Common myeloid progenitor, CD34-positive (primary cell): Measurements from ENCODE around the gene ALCAM.

Experiments
- CTCF ChIA-PET: fragments of 350-600 bp; sonication (Branson Sonifier 250); formaldehyde crosslinking; loops from one replicate; lab custom pipeline; 2021; ENCODE audit warnings: antibody characterized with exemption; lab: Charles Lee
- POLR2A ChIA-PET: fragments of 350-600 bp; sonication (Branson Sonifier 250); formaldehyde crosslinking; loops from one replicate; lab custom pipeline; 2021; ENCODE audit warnings: antibody characterized with exemption; lab: Charles Lee
- DNase-seq, 3 donors: peaks; one replicate each; pipeline versions ENCODE4 v3.0.0 to v3.0.0-alpha.2; 2013
- H3K27ac ChIP-seq, 2 experiments: 1 replicate in 1 of 2; 2 replicates in 1 of 2; pipeline ENCODE4 v1.7.0; 2013; ENCODE audit warnings: inconsistent platforms in 2 of 2, low read length in 2 of 2, mild to moderate bottlenecking in 2 of 2, low read depth in 1 of 2, moderate library complexity in 1 of 2; ENCODE audit not compliant: severe bottlenecking in 2 of 2, insufficient read depth in 1 of 2, poor library complexity in 1 of 2
- H3K27me3 ChIP-seq, 5 experiments: replicated peaks in 2 of 5; 1 replicate in 3 of 5; 2 replicates in 2 of 5; pipeline versions ENCODE4 v1.6.1 to v1.7.0; 2013; ENCODE audit warnings: low read length in 4 of 5, mild to moderate bottlenecking in 2 of 5, moderate library complexity in 2 of 5, inconsistent platforms in 1 of 5; ENCODE audit not compliant: insufficient read depth in 5 of 5, control insufficient read depth in 4 of 5
- H3K36me3 ChIP-seq, 4 experiments: 1 replicate in 2 of 4; 2 replicates in 2 of 4; pipeline versions ENCODE4 v1.6.1 to v1.7.0; 2013; ENCODE audit warnings: low read length in 3 of 4, control low read depth in 1 of 4, mild to moderate bottlenecking in 1 of 4; ENCODE audit not compliant: control insufficient read depth in 4 of 4, insufficient read depth in 4 of 4
- H3K4me1 ChIP-seq, 4 experiments: 1 replicate in 3 of 4; 2 replicates in 1 of 4; pipeline versions ENCODE4 v1.6.1 to v1.7.1; 2013; ENCODE audit warnings: low read length in 3 of 4, mild to moderate bottlenecking in 3 of 4, control low read depth in 1 of 4, inconsistent platforms in 1 of 4, moderate library complexity in 1 of 4; ENCODE audit not compliant: control insufficient read depth in 4 of 4, insufficient read depth in 4 of 4; ENCODE audit errors: control extremely low read depth in 1 of 4
- H3K4me3 ChIP-seq, 7 experiments: 1 replicate in 4 of 7; 2 replicates in 3 of 7; pipeline versions ENCODE4 v1.5.1 to v1.7.0; 2013; ENCODE audit warnings: mild to moderate bottlenecking in 7 of 7, low read length in 6 of 7, moderate library complexity in 6 of 7, inconsistent platforms in 2 of 7, low read depth in 2 of 7, control low read depth in 1 of 7; ENCODE audit not compliant: insufficient read depth in 4 of 7, control insufficient read depth in 1 of 7; ENCODE audit errors: extremely low read depth in 1 of 7
- H3K9me3 ChIP-seq, 5 experiments: 1 replicate in 4 of 5; 2 replicates in 1 of 5; pipeline versions ENCODE4 v1.6.1 to v1.7.1; 2013; ENCODE audit warnings: low read length in 4 of 5, mild to moderate bottlenecking in 2 of 5, inconsistent platforms in 1 of 5, low read depth in 1 of 5, moderate library complexity in 1 of 5; ENCODE audit not compliant: control insufficient read depth in 4 of 5, insufficient read depth in 2 of 5; ENCODE audit errors: control extremely low read depth in 1 of 5
- WGBS: methylation state at CpG from one replicate; pipeline ENCODE4 v1.1.5; 2013; ENCODE audit not compliant: insufficient coverage; 5-methylcytosine and 5-hydroxymethylcytosine counted together

ALCAM gene

DNA sequence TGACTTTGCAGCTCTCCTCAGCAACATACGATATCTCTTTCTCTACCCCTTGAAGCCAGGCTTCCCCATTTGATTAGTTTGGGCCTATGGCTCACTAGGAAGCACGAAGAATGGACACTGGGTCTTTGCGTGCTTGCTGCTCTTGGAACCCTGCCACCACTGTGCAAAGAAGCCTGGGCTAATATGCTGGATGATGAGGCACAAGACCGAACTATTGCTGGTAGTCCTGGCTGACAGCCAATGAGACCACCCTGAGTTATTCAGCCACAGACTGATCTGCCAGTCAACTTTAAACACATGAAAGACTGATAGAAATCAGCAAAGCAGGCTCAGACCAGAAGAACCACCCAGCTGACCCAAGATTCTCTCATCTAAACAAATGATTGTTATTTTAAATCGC lies 251.8 kb downstream of the ALCAM start:
- POLR2A ChIA-PET = no interaction called here
- WGBS = 93% methylated on average over 5 of the region's 5 CpGs
- CTCF ChIA-PET = no interaction called here
- H3K36me3 ChIP-seq = no peaks in the 10 kb centered on the region
- no peaks in the 10 kb centered on the region for H3K27me3 ChIP-seq
- H3K9me3 ChIP-seq = no peaks in the 10 kb centered on the region
- no peaks in the 10 kb centered on the region for H3K4me1 ChIP-seq
- no peak overlapping the region for H3K4me3 ChIP-seq
- H3K27ac ChIP-seq = no peak overlapping the region
- no peak for DNase-seq

DNA sequence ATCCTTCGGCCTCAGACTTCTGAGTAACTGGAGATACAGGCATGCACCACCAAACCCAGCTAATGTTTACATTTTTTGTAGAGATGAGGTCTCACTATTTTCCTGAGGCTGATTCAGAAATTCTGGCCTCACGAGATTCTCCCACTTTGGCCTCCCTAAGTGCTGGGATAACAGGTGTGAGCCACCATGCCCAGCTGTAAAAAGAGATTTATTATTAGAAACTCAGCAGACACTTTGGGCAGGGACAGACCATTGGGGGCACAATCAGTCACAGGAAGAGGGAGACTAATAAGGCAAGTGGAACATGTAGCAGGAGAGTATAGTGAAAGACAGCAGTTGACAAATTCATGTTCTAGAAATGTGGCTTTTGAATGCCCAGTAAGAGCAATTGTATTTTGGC lies 252.9 kb downstream of the ALCAM start:
- H3K27ac ChIP-seq = no peak overlapping the region
- no peak overlapping the region for H3K4me3 ChIP-seq
- 100% methylated on average over 2 of the region's 2 CpGs for WGBS
- ChIA-PET POLR2A (no interaction called here), CTCF (no interaction called here)
- DNase-seq = no peak
- H3K36me3 ChIP-seq = no peaks in the 10 kb centered on the region
- no peaks in the 10 kb centered on the region for H3K4me1 ChIP-seq
- H3K27me3 ChIP-seq = no peaks in the 10 kb centered on the region
- no peaks in the 10 kb centered on the region for H3K9me3 ChIP-seq

DNA sequence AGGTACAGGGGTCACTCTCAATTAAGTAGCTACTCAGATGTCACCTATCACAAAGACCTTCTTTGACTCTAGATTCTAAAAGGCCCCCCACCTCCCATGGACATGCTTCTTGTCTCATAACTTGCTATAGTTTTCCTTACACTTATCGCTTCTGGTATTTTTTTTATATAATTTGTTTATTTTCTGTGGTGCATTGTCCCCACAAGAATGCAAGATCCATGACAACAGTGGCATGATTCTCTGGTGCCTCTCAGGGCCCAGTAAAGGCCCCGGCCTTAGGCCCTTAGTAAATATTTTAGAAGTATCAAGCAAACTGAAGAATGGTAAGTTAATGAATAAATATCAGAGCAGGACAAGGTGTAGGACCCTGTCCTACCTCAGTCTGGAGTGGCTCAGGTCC lies 253.5 kb downstream of the ALCAM start:
- 100% methylated on average over 1 of the region's 2 CpGs for WGBS
- H3K36me3 ChIP-seq = no peaks in the 10 kb centered on the region
- no peak overlapping the region for H3K27ac ChIP-seq
- H3K4me1 ChIP-seq = no peaks in the 10 kb centered on the region
- no peaks in the 10 kb centered on the region for H3K9me3 ChIP-seq
- CTCF ChIA-PET = no interaction called here
- POLR2A ChIA-PET = no interaction called here
- no peaks in the 10 kb centered on the region for H3K27me3 ChIP-seq
- DNase-seq = no peak
- no peak overlapping the region for H3K4me3 ChIP-seq

DNA sequence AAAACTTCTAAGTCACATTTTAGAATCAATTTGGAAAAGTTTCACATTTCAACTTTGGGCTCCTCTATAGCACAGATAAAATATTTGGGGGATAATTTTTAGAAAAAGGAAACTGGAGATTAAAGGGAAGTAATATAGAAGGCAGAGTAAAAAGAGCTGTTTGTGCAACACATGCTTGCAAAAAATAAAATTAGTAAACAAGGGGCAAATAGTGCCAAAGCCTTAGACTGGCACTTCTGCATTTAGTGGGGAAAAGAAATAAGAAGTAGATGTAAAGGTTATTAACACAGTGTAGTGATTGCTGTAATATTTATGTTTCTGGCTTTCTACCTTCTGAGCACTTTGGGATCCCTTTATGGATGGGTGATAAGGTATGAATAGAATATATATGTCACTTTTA lies 255.5 kb downstream of the ALCAM start:
- POLR2A ChIA-PET = no interaction called here
- H3K4me1 ChIP-seq = no peaks in the 10 kb centered on the region
- CTCF ChIA-PET = no interaction called here

More for the DNA sequence above, 255.5 kb downstream of the ALCAM start:
- Histone ChIP-seq H3K9me3 (no peaks in the 10 kb centered on the region), H3K4me3 (no peak overlapping the region), H3K27ac (no peak overlapping the region), H3K36me3 (no peaks in the 10 kb centered on the region), H3K27me3 (no peaks in the 10 kb centered on the region)
- no peak for DNase-seq
